KMS-11 (cell line): ENCODE data around the gene GAST.

Experiments used
- H2AFZ ChIP-seq: fragments of 200-600 bp; sonication (generic); 2 replicates; pipeline ENCODE4 v1.6.1; 2016; ENCODE audit warnings: antibody characterized with exemption, mixed run types, low read depth
- H3K27ac ChIP-seq: fragments of 200-600 bp; sonication (generic); 2 replicates; pipeline ENCODE4 v1.6.1; 2016; ENCODE audit warnings: mild to moderate bottlenecking, mixed run types
- H3K27me3 ChIP-seq: fragments of 200-600 bp; sonication (generic); 2 replicates; pipeline ENCODE4 v1.6.1; 2017; ENCODE audit warnings: mild to moderate bottlenecking, low read depth, mixed run types, moderate library complexity; ENCODE audit not compliant: insufficient read depth
- H3K36me3 ChIP-seq: fragments of 200-600 bp; sonication (generic); 2 replicates; pipeline ENCODE4 v1.6.1; 2017; ENCODE audit warnings: mild to moderate bottlenecking, mixed run types; ENCODE audit not compliant: insufficient read depth
- H3K4me1 ChIP-seq: fragments of 200-600 bp; sonication (generic); 2 replicates; pipeline ENCODE4 v1.6.1; 2016; ENCODE audit warnings: mild to moderate bottlenecking, low read depth, mixed run types; ENCODE audit not compliant: poor library complexity, severe bottlenecking
- H3K4me2 ChIP-seq: fragments of 200-600 bp; sonication (generic); 2 replicates; pipeline ENCODE4 v1.7.0; 2016; ENCODE audit warnings: mild to moderate bottlenecking, mixed run types
- H3K4me3 ChIP-seq: fragments of 200-600 bp; sonication (generic); IDR thresholded peaks from 2 replicates; pipeline ENCODE4 v1.6.1; 2017; ENCODE audit warnings: low read depth, low read length, mixed read lengths; ENCODE audit not compliant: insufficient read depth
- H3K79me2 ChIP-seq: fragments of 200-600 bp; sonication (generic); 2 replicates; pipeline ENCODE4 v1.6.1; 2016; ENCODE audit warnings: low read depth, mixed run types; ENCODE audit not compliant: insufficient read depth
- H3K9ac ChIP-seq: fragments of 200-600 bp; sonication (generic); 2 replicates; pipeline ENCODE4 v1.6.1; 2016; ENCODE audit warnings: mild to moderate bottlenecking, mixed run types
- H4K20me1 ChIP-seq: fragments of 200-600 bp; sonication (generic); 2 replicates; pipeline ENCODE4 v1.6.1; 2016; ENCODE audit warnings: mild to moderate bottlenecking, mixed run types; ENCODE audit not compliant: insufficient read depth
- TF ChIP-seq, protein P1 (sequence below): fragments of 200-600 bp; sonication (generic); conservative IDR thresholded peaks from 2 replicates; pipeline ENCODE4 v1.6.1; 2017; ENCODE audit warnings: low read depth, mild to moderate bottlenecking, antibody characterized with exemption, low read length, moderate library complexity, mixed read lengths

The GAST gene

DNA sequence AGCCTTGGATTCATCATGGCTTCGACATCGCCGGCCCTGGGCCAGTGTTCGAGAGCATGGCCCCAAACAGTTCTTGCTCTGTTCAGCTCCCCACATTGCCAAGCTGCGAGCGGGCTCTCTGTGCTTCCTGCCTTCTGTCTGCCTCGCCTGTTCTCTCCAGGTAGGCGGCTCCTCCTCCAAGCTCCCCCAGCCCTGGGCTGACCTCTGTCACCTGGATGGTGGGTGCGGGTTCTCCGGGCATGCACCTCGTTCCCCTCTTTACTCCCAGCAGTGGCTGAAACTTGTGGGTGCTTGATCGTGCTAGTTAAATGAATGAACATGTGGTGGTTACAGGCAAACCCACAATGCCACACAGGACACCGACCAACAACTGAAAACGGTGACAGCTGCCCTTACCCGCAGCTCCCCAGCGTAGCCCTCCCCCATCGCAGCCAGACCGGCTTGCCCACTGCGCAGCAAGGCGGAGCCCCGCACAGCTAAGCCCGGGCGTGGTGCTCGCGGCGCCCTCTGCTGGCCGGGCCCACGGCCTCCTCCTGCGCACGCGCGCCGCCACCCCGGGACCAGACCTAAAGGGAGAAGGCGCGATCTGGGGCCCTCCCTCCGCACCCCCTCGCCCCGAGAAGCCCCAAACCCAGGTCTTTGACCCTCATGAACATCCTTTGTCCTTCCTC lies 46.4 kb upstream of the GAST start:
- no peak overlapping the region for H3K4me3 ChIP-seq
- no peaks in the 10 kb centered on the region for H3K79me2 ChIP-seq
- H3K4me1 ChIP-seq = peaks cover 57% of the 10 kb centered on the region
- peaks cover 11% of the 10 kb centered on the region for H3K27me3 ChIP-seq
- TF ChIP-seq, protein P1, sequence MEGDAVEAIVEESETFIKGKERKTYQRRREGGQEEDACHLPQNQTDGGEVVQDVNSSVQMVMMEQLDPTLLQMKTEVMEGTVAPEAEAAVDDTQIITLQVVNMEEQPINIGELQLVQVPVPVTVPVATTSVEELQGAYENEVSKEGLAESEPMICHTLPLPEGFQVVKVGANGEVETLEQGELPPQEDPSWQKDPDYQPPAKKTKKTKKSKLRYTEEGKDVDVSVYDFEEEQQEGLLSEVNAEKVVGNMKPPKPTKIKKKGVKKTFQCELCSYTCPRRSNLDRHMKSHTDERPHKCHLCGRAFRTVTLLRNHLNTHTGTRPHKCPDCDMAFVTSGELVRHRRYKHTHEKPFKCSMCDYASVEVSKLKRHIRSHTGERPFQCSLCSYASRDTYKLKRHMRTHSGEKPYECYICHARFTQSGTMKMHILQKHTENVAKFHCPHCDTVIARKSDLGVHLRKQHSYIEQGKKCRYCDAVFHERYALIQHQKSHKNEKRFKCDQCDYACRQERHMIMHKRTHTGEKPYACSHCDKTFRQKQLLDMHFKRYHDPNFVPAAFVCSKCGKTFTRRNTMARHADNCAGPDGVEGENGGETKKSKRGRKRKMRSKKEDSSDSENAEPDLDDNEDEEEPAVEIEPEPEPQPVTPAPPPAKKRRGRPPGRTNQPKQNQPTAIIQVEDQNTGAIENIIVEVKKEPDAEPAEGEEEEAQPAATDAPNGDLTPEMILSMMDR = peak; percentile 95
- peak overlapping the region; percentile 71 for H2AFZ ChIP-seq
- H3K9ac ChIP-seq = peak overlapping the region; percentile 61
- H3K4me2 ChIP-seq = peak overlapping the region; percentile 81
- peak overlapping the region; percentile 77 for H3K27ac ChIP-seq
- no peaks in the 10 kb centered on the region for H4K20me1 ChIP-seq
- no peaks in the 10 kb centered on the region for H3K36me3 ChIP-seq

DNA sequence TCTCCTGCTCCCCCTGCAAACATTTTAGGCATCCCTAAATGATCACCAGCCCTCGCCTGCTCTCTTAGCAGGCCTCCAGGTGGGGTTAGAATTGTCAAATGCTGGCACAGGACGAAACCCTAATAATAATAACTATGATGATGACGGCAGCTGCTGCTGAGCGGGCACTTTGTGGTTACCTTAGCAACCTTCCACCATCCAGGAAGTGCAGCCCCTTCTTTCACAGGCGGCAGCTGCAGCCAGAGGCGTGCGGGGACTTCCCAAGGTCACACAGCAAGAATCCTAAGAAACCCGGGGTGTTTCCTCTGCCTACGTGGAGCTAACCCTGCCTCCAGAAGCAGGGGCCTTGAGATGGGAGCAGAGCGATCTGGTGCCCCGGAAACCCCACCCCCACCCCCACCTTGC lies 45.9 kb upstream of the GAST start:
- Histone ChIP-seq H3K79me2 (no peaks in the 10 kb centered on the region), H4K20me1 (no peaks in the 10 kb centered on the region), H3K4me3 (no peak overlapping the region), H3K4me2 (peak overlapping the region; percentile 76), H3K9ac (peak overlapping the region; percentile 61), H2AFZ (peak overlapping the region; percentile 71; the same call in 1 of the 2 replicates), H3K36me3 (no peaks in the 10 kb centered on the region), H3K27ac (peak overlapping the region; percentile 77), H3K4me1 (peaks cover 57% of the 10 kb centered on the region), H3K27me3 (peaks cover 11% of the 10 kb centered on the region)
- TF ChIP-seq, protein P1 = peak; percentile 55

DNA sequence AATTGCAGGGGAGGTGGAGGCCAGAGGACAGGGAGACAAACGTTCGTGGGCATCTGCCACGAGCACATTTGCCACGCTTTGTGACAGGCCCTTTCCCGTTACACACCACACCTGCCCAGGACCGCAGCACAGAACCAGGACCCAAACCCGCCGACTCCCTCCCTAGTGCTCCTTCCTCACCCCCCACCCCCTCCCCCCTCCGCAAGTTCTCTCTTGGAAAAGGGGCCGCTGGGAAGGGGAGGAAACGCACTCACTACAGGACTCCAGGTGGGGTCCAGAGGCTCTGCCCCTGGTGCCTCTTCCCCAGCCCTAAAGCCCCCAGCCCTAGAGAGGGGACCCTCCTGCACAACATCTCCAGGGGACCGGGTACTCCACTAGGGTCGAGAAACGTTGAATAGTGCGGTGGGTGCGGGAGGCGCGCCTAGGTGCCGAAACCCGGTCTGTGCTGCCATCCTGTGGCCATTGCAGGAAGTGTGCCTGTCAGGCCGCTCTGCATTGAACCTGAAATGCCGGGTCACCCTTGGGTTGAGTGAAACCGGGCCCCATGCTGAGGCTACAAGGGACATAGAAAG lies 45.3 kb upstream of the GAST start:
- peak overlapping the region; percentile 76 for H3K4me2 ChIP-seq
- no peaks in the 10 kb centered on the region for H3K79me2 ChIP-seq
- TF ChIP-seq, protein P1 = peak; percentile 97
- peaks cover 11% of the 10 kb centered on the region for H3K27me3 ChIP-seq
- peaks cover 59% of the 10 kb centered on the region for H3K4me1 ChIP-seq
- H3K9ac ChIP-seq = peak overlapping the region; percentile 61
- peak overlapping the region; percentile 77 for H3K27ac ChIP-seq
- peak overlapping the region; percentile 71 for H2AFZ ChIP-seq
- H3K4me3 ChIP-seq = no peak overlapping the region
- no peaks in the 10 kb centered on the region for H4K20me1 ChIP-seq
- no peaks in the 10 kb centered on the region for H3K36me3 ChIP-seq

DNA sequence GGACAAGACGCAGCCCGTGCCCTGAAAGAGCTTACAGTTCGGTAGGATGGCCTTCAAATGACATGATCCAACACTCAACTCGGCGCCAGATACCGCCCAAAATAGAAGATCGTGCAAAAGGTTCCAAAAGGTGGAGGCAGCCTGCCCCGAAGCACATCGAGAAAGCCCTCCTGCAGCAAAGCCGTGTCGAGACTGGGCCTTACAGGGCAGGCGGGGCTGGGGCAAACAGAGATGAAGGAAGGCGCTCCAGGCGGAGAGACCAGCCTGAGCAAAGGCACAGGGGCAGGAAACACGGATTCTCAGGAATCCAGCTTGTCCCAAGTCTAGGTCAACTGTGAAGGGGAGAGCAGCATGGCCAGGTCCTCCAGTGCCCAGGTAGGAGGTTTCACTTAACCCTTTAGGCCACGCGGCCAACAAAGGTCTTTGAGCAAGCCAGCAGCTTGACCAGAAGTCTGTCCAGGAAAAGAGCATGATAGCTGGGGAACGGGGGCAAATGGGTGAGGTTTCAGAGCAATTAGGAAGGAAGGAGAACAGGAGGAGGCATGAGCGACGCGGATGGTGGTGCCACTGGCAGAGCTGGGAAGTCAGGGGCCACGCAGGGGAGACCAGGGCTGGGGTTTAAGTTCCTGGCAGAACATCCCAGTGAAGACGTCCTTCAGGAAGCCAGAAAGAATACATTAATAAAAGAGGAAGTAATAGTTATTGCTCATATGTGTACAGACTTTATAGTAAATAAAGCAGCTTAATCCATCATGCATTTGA lies 44.7 kb upstream of the GAST start:
- H3K27ac ChIP-seq = peak overlapping the region; percentile 77
- peaks cover 66% of the 10 kb centered on the region for H3K4me1 ChIP-seq
- H3K9ac ChIP-seq = peak overlapping the region; percentile 61
- TF ChIP-seq, protein P1 = peak; percentile 61; the same call in 1 of the 2 replicates
- H3K4me2 ChIP-seq = peak overlapping the region; percentile 76
- peak overlapping the region; percentile 71 for H2AFZ ChIP-seq
- no peaks in the 10 kb centered on the region for H4K20me1 ChIP-seq
- peaks cover 11% of the 10 kb centered on the region for H3K27me3 ChIP-seq
- no peak overlapping the region for H3K4me3 ChIP-seq
- H3K79me2 ChIP-seq = no peaks in the 10 kb centered on the region
- no peaks in the 10 kb centered on the region for H3K36me3 ChIP-seq
